OCI-LY1 (cell line): ENCODE results near the gene KIF18A.

Experiments
- H2AFZ ChIP-seq: fragments of 200-600 bp; sonication (generic), shearing (Covaris generic); 2 replicates; pipeline ENCODE4 v1.6.0; 2014; ENCODE audit warnings: antibody characterized with exemption, mild to moderate bottlenecking, low read length
- H3F3A ChIP-seq: fragments of 200-600 bp; sonication (generic), shearing (Covaris generic); 2 replicates; pipeline ENCODE4 v1.6.0; 2014; ENCODE audit warnings: mild to moderate bottlenecking, antibody characterized with exemption, low read length, moderate library complexity; ENCODE audit not compliant: insufficient read depth
- H3K27ac ChIP-seq: fragments of 200-600 bp; sonication (generic); 2 replicates; pipeline ENCODE4 v1.5.1; 2014; ENCODE audit warnings: low read length, mixed run types, mild to moderate bottlenecking, low read depth; ENCODE audit not compliant: poor library complexity, severe bottlenecking
- H3K27me3 ChIP-seq: fragments of 200-600 bp; sonication (generic); 2 replicates; pipeline ENCODE4 v1.6.0; 2014; ENCODE audit warnings: antibody characterized with exemption, mild to moderate bottlenecking, low read length, moderate library complexity; ENCODE audit not compliant: insufficient read depth
- H3K36me3 ChIP-seq: fragments of 200-600 bp; sonication (generic); 2 replicates; pipeline ENCODE4 v1.6.1; 2014; ENCODE audit warnings: mild to moderate bottlenecking, antibody characterized with exemption, low read length, moderate library complexity, mixed read lengths; ENCODE audit not compliant: insufficient read depth
- H3K4me1 ChIP-seq: fragments of 200-600 bp; sonication (generic); 2 replicates; pipeline ENCODE4 v1.5.1; 2014; ENCODE audit warnings: mild to moderate bottlenecking, low read length, moderate library complexity; ENCODE audit not compliant: insufficient read depth, severe bottlenecking
- H3K4me2 ChIP-seq: fragments of 200-600 bp; sonication (generic), shearing (Covaris generic); 2 replicates; pipeline ENCODE4 v1.6.1; 2014; ENCODE audit warnings: low read length
- H3K4me3 ChIP-seq: fragments of 200-600 bp; sonication (generic); 2 replicates; pipeline ENCODE4 v1.5.1; 2014; ENCODE audit warnings: low read length, low read depth, mild to moderate bottlenecking, mixed read lengths; ENCODE audit not compliant: poor library complexity, severe bottlenecking
- H3K79me2 ChIP-seq: fragments of 200-600 bp; shearing (Covaris generic); 2 replicates; pipeline ENCODE4 v1.6.1; 2016; ENCODE audit warnings: mixed run types, low read length, mixed read lengths; ENCODE audit not compliant: insufficient read depth
- H3K9ac ChIP-seq: fragments of 200-600 bp; sonication (generic), shearing (Covaris generic); 2 replicates; pipeline ENCODE4 v1.6.1; 2014; ENCODE audit warnings: mild to moderate bottlenecking, low read length, mixed read lengths
- H3K9me2 ChIP-seq: fragments of 200-600 bp; sonication (generic), shearing (Covaris generic); 2 replicates; pipeline ENCODE4 v1.6.1; 2014; ENCODE audit warnings: low read depth, mild to moderate bottlenecking, low read length, mixed read lengths
- H3K9me3 ChIP-seq: fragments of 200-600 bp; shearing (Covaris generic); 2 replicates; pipeline ENCODE4 v1.6.1; 2014; ENCODE audit warnings: low read length, mixed read lengths
- H4K20me1 ChIP-seq: fragments of 200-600 bp; sonication (generic), shearing (Covaris generic); 2 replicates; pipeline ENCODE4 v1.6.0; 2016; ENCODE audit warnings: mild to moderate bottlenecking, low read length; ENCODE audit not compliant: insufficient read depth
- EZH2 ChIP-seq: fragments of 200-600 bp; sonication (generic), shearing (Covaris generic); IDR thresholded peaks from 2 replicates; pipeline ENCODE4 v1.8.0; 2017; ENCODE audit warnings: borderline replicate concordance, mixed run types, mild to moderate bottlenecking, antibody characterized with exemption, low read length, moderate library complexity, mixed read lengths
- TF ChIP-seq, protein P1 (sequence below): fragments of 200-600 bp; sonication (generic), shearing (Covaris generic); IDR thresholded peaks from 2 replicates; pipeline ENCODE4 v1.5.1; 2017; ENCODE audit warnings: mild to moderate bottlenecking, antibody characterized with exemption, low read length, moderate library complexity, mixed read lengths

Gene KIF18A

DNA sequence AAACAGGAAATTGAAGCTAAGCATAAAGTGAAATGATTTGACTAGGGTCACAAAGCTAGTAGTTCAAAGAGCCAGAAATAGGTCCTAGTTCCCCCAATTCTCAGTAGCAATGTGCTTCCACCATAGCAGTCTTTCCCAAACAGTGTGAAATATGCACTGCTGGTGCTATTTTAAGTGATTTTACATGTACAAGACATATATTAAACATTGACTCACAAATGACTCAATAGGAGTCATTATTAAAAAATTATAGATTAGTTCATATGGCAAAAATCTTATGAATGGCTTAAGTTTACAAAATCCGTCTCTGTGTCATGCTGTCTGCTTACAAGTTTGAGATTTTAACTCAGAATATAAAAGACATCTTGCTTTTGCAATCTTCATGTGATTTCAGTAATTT, 21.4 kb downstream of the KIF18A start:
- no peaks in the 10 kb centered on the region for H4K20me1 ChIP-seq
- no peaks in the 10 kb centered on the region for H3K9me2 ChIP-seq
- no peak overlapping the region for H2AFZ ChIP-seq
- no peaks in the 10 kb centered on the region for H3K9me3 ChIP-seq
- no peaks in the 10 kb centered on the region for H3F3A ChIP-seq
- H3K27ac ChIP-seq, result peak overlapping the region; percentile 20
- no peaks in the 10 kb centered on the region for H3K27me3 ChIP-seq
- H3K4me2 ChIP-seq, result no peak overlapping the region; the same call in 1 of the 2 replicates
- no peak overlapping the region for H3K9ac ChIP-seq
- no peak for TF ChIP-seq EZH2
- TF ChIP-seq, protein P1, sequence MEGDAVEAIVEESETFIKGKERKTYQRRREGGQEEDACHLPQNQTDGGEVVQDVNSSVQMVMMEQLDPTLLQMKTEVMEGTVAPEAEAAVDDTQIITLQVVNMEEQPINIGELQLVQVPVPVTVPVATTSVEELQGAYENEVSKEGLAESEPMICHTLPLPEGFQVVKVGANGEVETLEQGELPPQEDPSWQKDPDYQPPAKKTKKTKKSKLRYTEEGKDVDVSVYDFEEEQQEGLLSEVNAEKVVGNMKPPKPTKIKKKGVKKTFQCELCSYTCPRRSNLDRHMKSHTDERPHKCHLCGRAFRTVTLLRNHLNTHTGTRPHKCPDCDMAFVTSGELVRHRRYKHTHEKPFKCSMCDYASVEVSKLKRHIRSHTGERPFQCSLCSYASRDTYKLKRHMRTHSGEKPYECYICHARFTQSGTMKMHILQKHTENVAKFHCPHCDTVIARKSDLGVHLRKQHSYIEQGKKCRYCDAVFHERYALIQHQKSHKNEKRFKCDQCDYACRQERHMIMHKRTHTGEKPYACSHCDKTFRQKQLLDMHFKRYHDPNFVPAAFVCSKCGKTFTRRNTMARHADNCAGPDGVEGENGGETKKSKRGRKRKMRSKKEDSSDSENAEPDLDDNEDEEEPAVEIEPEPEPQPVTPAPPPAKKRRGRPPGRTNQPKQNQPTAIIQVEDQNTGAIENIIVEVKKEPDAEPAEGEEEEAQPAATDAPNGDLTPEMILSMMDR, result no peak
- H3K36me3 ChIP-seq, result peaks cover 66% of the 10 kb centered on the region
- H3K79me2 ChIP-seq, result no peaks in the 10 kb centered on the region
- H3K4me1 ChIP-seq, result peaks cover 23% of the 10 kb centered on the region
- no peak overlapping the region for H3K4me3 ChIP-seq

DNA sequence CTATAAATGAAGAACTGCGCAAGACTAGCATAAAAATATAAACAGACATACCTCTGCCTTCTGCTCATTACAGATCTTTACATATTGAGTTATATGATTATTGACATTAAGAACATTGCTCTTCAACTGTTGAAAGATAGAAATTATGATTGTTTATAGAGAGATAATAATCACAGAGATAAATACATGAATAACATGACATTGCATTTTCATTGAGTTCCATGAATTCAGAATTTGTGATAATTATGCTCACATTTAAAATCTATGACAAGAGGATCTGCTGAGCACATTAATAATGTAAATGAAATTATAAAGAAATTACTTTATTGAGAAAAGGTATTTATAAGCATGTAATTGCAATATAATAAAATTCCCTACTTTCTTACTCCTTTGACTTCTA, 24.8 kb downstream of the KIF18A start:
- Histone ChIP-seq H3K9me3 (no peaks in the 10 kb centered on the region), H3K4me3 (no peak overlapping the region), H3K9me2 (no peaks in the 10 kb centered on the region), H3K27me3 (no peaks in the 10 kb centered on the region), H3K9ac (no peak overlapping the region), H3K27ac (no peak overlapping the region), H3F3A (no peaks in the 10 kb centered on the region), H3K4me1 (peaks cover 23% of the 10 kb centered on the region), H3K36me3 (peaks cover 71% of the 10 kb centered on the region), H3K79me2 (no peaks in the 10 kb centered on the region), H4K20me1 (no peaks in the 10 kb centered on the region), H2AFZ (no peak overlapping the region), H3K4me2 (no peak overlapping the region)
- TF ChIP-seq EZH2, result no peak
- TF ChIP-seq, protein P1, result no peak

DNA sequence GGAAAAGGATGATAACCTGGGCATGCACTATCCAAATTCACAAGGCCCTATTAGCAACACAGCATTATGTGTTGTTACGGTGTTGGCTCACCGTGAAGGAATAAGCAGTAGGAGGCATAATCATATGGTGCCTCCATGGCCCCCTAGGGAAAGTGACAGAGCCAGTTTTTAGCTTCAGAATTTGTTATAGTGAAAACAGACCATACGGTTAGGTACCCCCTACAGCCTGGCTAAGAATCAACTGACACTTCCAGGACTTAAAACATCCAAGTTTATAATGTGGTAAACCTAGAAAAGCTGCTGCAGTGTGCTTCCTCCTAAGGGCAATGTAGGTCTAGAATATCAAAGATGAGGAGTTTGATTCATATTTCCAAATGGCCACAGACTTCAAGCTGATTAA, 30.4 kb downstream of the KIF18A start:
- no peaks in the 10 kb centered on the region for H3K79me2 ChIP-seq

More for the DNA sequence above, 30.4 kb downstream of the KIF18A start:
- Histone ChIP-seq H3K27ac (no peak overlapping the region), H2AFZ (no peak overlapping the region), H3K4me1 (no peaks in the 10 kb centered on the region), H3K36me3 (peaks cover 92% of the 10 kb centered on the region), H3K9me2 (no peaks in the 10 kb centered on the region), H3F3A (no peaks in the 10 kb centered on the region), H3K27me3 (no peaks in the 10 kb centered on the region), H3K4me2 (no peak overlapping the region), H3K9ac (no peak overlapping the region), H3K4me3 (no peak overlapping the region), H4K20me1 (no peaks in the 10 kb centered on the region), H3K9me3 (no peaks in the 10 kb centered on the region)
- TF ChIP-seq, protein P1, result no peak
- no peak for TF ChIP-seq EZH2
